NK-92 (cell line): ENCODE measurements around the gene GATM.

ENCODE experiments used
- DNase-seq: peaks from one replicate; lab custom pipeline; 2025; ENCODE audit not compliant: unreplicated experiment; lab: John Stamatoyannopoulos, UW

Gene GATM

GRCh38 chr15:45378149-45378912 lies at the start of gene GATM:
TSS of gene GATM (minus strand) at chr15:45378544. CDS start at chr15:45378453, 91 bp downstream.
- no peak for DNase-seq

GRCh38 chr15:45427085-45427484 lies 48.7 kb upstream of the GATM start:
- DNase-seq: no peak

- no peak for DNase-seq
Measured at GRCh38 chr15:45425135-45425534, 46.8 kb upstream of the GATM start.

GRCh38 chr15:45424429-45424828 lies 46.1 kb upstream of the GATM start:
- no peak for DNase-seq

- no peak for DNase-seq
Measured at GRCh38 chr15:45417303-45417950, 39.1 kb upstream of the GATM start.

GRCh38 chr15:45414215-45414885 lies 36.0 kb upstream of the GATM start:
- no peak for DNase-seq

- no peak for DNase-seq
Measured at GRCh38 chr15:45409596-45409995, 31.3 kb upstream of the GATM start.

GRCh38 chr15:45407786-45408185 lies 29.4 kb upstream of the GATM start:
- no peak for DNase-seq

- DNase-seq: no peak
Measured at GRCh38 chr15:45402955-45403877, 24.9 kb upstream of the GATM start.

GRCh38 chr15:45402162-45402954 lies 24.0 kb upstream of the GATM start:
- DNase-seq: peak; percentile 78

- no peak for DNase-seq
Measured at GRCh38 chr15:45401665-45402161, 23.4 kb upstream of the GATM start.

GRCh38 chr15:45399381-45400212 lies 21.3 kb upstream of the GATM start:
- no peak for DNase-seq

- DNase-seq: no peak
Measured at GRCh38 chr15:45397116-45397665, 18.8 kb upstream of the GATM start.

- DNase-seq: no peak
Measured at GRCh38 chr15:45395943-45396342, 17.6 kb upstream of the GATM start.

GRCh38 chr15:45394681-45395080 lies 16.3 kb upstream of the GATM start:
- no peak for DNase-seq

GRCh38 chr15:45393851-45394250 lies 15.5 kb upstream of the GATM start:
- no peak for DNase-seq

GRCh38 chr15:45392584-45392855 lies 14.2 kb upstream of the GATM start:
- DNase-seq: no peak

- no peak for DNase-seq
Measured at GRCh38 chr15:45391746-45392583, 13.6 kb upstream of the GATM start.
